ENCODE results near the gene APOBEC3H. TPM values are rescaled to one million over a fixed set of nuclear protein-coding genes. Genes with fewer than 3 reads are reported as not detected.
A peak's percentile ranks its signal among the peaks of the same experiment; 100 is the strongest.
"Not testable (repeated sequence)": the region's sequence is repeated elsewhere in the genome, so short reads cannot be mapped to it uniquely, and the experiment has no call there.

The APOBEC3H gene
- total RNA-seq, 2 donors from 2014 or later = 6.2 to 6.9 TPM

- ATAC-seq; DNase-seq (ENCODE audit: low spot score); H3K27me3 Mint-ChIP-seq: not testable (repeated sequence)
Measured at GRCh38 chr22:39076155-39077025, 20.7 kb upstream of the APOBEC3H start.

GRCh38 chr22:39077026-39077840 is 19.8 kb upstream of the APOBEC3H start, which contains the start of gene APOBEC3G:
TSS of gene APOBEC3G (plus strand) at chr22:39077275. CDS start at chr22:39077362, 87 bp downstream.
- peak; percentile 88 for DNase-seq (ENCODE audit: low spot score)
- H3K27me3 Mint-ChIP-seq, H3K9me3 Mint-ChIP-seq: not testable (repeated sequence)
- Mint-ChIP-seq H3K27ac (peak within 1 kb of the TSS; percentile 96 to 98), H3K36me3 (peaks cover 10% of the 10 kb centered on the region), H3K4me1 (ENCODE audit: low read depth in 2 of 2) (peaks cover 35 to 42% of the 10 kb centered on the region in 2 donors), H3K4me3 (peak within 1 kb of the TSS; percentile 89)
- ATAC-seq = peak; percentile 97

More at GRCh38 chr22:39076155-39077025, 20.7 kb upstream of the APOBEC3H start:
- Mint-ChIP-seq H3K27ac (peak overlapping the region; percentile 96 to 98), H3K36me3 (peaks cover 10% of the 10 kb centered on the region), H3K4me3 (peak overlapping the region; percentile 78), H3K4me1 (ENCODE audit: low read depth in 2 of 2) (peaks cover 27 to 34% of the 10 kb centered on the region in 2 donors)
- H3K9me3 Mint-ChIP-seq = not testable (repeated sequence)

GRCh38 chr22:39077912-39078311 is 19.1 kb upstream of the APOBEC3H start:
- H3K4me1 Mint-ChIP-seq (ENCODE audit: low read depth in 2 of 2) = peaks cover 40 to 46% of the 10 kb centered on the region in 2 donors

DNA sequence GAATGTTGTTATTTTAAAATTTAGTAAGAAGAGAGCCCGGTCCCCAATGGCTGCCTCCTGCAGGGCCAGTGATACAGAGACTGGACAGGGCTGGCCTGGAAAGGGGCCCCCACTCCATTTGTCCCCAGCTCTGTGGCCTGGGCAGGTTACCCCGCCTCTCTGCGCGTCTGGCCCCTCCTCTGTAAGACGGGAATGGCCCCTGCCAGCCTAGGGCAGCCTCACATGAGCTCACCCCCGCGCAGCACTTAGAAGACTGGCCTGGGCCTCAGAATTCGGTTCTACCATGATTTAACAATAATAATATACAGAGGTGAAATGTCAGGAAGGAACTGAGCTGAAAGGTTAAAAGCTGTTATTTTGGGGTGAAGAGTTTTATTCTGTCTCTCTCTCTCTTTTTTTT is 18.7 kb upstream of the APOBEC3H start:
- ATAC-seq (no peak), DNase-seq (ENCODE audit: low spot score) (no peak)
- peak overlapping the region; percentile 89 for H3K4me3 Mint-ChIP-seq
- H3K27ac Mint-ChIP-seq = peak overlapping the region; percentile 96 to 98
- peaks cover 10% of the 10 kb centered on the region for H3K36me3 Mint-ChIP-seq
- H3K27me3 Mint-ChIP-seq = no peaks in the 10 kb centered on the region
- no peaks in the 10 kb centered on the region for H3K9me3 Mint-ChIP-seq
- peaks cover 44 to 50% of the 10 kb centered on the region in 2 donors for H3K4me1 Mint-ChIP-seq (ENCODE audit: low read depth in 2 of 2)

More at GRCh38 chr22:39077912-39078311, 19.1 kb upstream of the APOBEC3H start:
- H3K27me3 Mint-ChIP-seq; ATAC-seq; DNase-seq (ENCODE audit: low spot score); H3K9me3 Mint-ChIP-seq: not testable (repeated sequence)
- Mint-ChIP-seq H3K4me3 (peak overlapping the region; percentile 89), H3K27ac (peak overlapping the region; percentile 96 to 98), H3K36me3 (peaks cover 10% of the 10 kb centered on the region)

- not testable (repeated sequence) for DNase-seq (ENCODE audit: low spot score); H3K27me3 Mint-ChIP-seq; ATAC-seq; H3K9me3 Mint-ChIP-seq
- peak overlapping the region; percentile 89 for H3K4me3 Mint-ChIP-seq
- H3K27ac Mint-ChIP-seq = peak overlapping the region; percentile 96 to 98
- peaks cover 10% of the 10 kb centered on the region for H3K36me3 Mint-ChIP-seq
- H3K4me1 Mint-ChIP-seq (ENCODE audit: low read depth in 2 of 2) = peaks cover 46 to 50% of the 10 kb centered on the region in 2 donors
Measured at GRCh38 chr22:39079054-39079637, 17.9 kb upstream of the APOBEC3H start.

- Mint-ChIP-seq H3K9me3 (no peaks in the 10 kb centered on the region), H3K27me3 (no peaks in the 10 kb centered on the region), H3K4me1 (ENCODE audit: low read depth in 2 of 2) (peaks cover 46 to 50% of the 10 kb centered on the region in 2 donors), H3K27ac (peak overlapping the region; percentile 96 to 98), H3K4me3 (peak overlapping the region; percentile 89), H3K36me3 (peaks cover 10% of the 10 kb centered on the region)
- ATAC-seq (no peak), DNase-seq (ENCODE audit: low spot score) (no peak)
Measured at GRCh38 chr22:39080052-39080762, 16.8 kb upstream of the APOBEC3H start.

DNA sequence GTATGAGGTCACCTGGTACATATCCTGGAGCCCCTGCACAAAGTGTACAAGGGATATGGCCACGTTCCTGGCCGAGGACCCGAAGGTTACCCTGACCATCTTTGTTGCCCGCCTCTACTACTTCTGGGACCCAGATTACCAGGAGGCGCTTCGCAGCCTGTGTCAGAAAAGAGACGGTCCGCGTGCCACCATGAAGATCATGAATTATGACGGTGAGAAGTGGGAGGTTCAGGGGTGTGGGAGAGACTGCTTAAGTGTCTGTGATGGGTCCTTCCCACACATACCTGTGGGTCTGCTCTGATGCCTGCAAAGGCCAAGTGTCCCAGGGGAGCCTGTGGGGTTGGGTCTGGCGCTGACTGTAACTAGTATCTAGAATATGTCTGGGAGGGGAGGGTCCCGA is 16.0 kb upstream of the APOBEC3H start:
- Mint-ChIP-seq H3K27ac (peak overlapping the region; percentile 96 to 98), H3K36me3 (peaks cover 10% of the 10 kb centered on the region), H3K27me3 (no peaks in the 10 kb centered on the region), H3K4me3 (peak overlapping the region; percentile 89), H3K9me3 (no peaks in the 10 kb centered on the region), H3K4me1 (ENCODE audit: low read depth in 2 of 2) (peaks cover 51 to 52% of the 10 kb centered on the region in 2 donors)
- DNase-seq (ENCODE audit: low spot score) = no peak
- ATAC-seq = no peak

DNA sequence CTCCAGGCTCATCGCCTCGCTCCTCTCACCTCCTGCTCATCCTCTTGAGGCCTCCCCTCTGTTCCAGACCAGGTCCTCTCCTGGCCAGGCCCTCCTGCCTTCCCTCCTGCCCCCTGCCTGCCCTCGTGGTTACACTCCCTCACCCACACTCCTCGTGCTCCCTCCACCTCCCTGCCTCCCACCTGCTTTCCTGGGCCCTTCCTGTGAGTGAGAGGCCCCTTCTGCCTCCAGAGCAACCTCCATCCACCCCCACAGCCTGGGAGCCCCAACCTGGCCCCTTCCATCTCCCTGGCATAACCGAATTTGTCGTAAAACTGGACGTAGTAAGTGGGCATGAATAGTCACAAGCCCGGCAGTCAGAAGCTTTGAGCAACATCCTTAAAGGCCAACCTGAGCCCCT is 15.4 kb upstream of the APOBEC3H start:
- Mint-ChIP-seq H3K36me3 (peaks cover 16% of the 10 kb centered on the region), H3K27ac (peak overlapping the region; percentile 96 to 98), H3K4me3 (peak overlapping the region; percentile 89), H3K4me1 (ENCODE audit: low read depth in 2 of 2) (peaks cover 50 to 57% of the 10 kb centered on the region in 2 donors), H3K9me3 (no peaks in the 10 kb centered on the region), H3K27me3 (no peaks in the 10 kb centered on the region)
- ATAC-seq (no peak), DNase-seq (ENCODE audit: low spot score) (no peak)

DNA sequence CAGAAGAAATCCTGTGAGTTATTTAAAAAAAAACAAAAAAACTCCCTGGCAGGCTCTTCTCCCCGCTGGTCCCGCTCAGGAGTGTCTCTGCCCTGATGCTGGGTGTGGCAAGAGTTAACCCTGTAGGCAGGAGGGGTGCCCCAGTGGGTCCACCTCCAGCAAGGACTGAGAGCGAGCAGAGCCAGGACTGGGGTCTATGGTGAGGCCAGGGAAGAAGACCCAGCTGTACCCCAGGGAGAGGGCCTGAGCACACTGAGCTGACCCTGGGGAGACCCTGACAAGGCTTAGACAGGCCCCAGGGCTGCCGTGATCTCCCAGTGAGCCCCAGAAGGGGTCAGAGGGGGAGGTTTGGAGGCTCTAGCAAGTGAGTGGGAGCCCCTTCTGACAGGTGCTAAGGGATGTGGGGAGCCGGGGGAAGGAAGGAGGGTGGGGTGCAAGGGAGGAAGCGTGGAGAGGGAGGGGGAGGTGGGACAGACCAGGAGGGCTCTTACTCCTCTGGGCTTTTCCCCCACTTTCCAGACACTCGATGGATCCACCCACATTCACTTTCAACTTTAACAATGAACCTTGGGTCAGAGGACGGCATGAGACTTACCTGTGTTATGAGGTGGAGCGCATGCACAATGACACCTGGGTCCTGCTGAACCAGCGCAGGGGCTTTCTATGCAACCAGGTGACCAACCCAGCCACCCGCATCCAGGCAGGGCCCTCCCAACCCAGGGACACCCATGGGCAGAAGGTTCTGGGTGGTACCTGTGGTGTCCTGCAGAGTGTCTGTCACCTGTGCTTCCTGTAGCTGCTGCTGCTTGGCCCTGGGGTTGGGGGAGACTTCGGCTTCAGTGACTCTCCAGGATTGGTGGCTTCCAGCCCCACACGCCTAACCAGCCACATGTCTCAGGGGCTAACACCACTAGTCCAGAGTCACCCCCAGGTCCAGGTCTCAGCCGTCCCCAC is 13.6 kb upstream of the APOBEC3H start:
- Mint-ChIP-seq H3K27ac (peak overlapping the region; percentile 96 to 98), H3K27me3 (no peaks in the 10 kb centered on the region), H3K9me3 (no peaks in the 10 kb centered on the region), H3K4me3 (peak overlapping the region; percentile 25), H3K4me1 (ENCODE audit: low read depth in 2 of 2) (peaks cover 60 to 64% of the 10 kb centered on the region in 2 donors), H3K36me3 (peaks cover 9% of the 10 kb centered on the region)
- ATAC-seq = peak in 1 of 2 donors; percentile 24
- DNase-seq (ENCODE audit: low spot score) = no peak

- no peak for ATAC-seq
- H3K36me3 Mint-ChIP-seq = peaks cover 9% of the 10 kb centered on the region
Measured at GRCh38 chr22:39084666-39085065, 12.4 kb upstream of the APOBEC3H start.

GRCh38 chr22:39087098-39087497 is 9.9 kb upstream of the APOBEC3H start:
- ATAC-seq (no peak), DNase-seq (ENCODE audit: low spot score) (no peak)
- no peaks in the 10 kb centered on the region for H3K9me3 Mint-ChIP-seq
- peaks cover 5% of the 10 kb centered on the region for H3K36me3 Mint-ChIP-seq
- no peak overlapping the region for H3K4me3 Mint-ChIP-seq
- H3K27ac Mint-ChIP-seq = peak overlapping the region; percentile 95 to 98
- H3K4me1 Mint-ChIP-seq (ENCODE audit: low read depth in 2 of 2) = peaks cover 71 to 72% of the 10 kb centered on the region in 2 donors
- H3K27me3 Mint-ChIP-seq = no peaks in the 10 kb centered on the region

More at GRCh38 chr22:39084666-39085065, 12.4 kb upstream of the APOBEC3H start:
- Mint-ChIP-seq H3K9me3 (no peaks in the 10 kb centered on the region), H3K4me1 (ENCODE audit: low read depth in 2 of 2) (peaks cover 71 to 72% of the 10 kb centered on the region in 2 donors), H3K4me3 (no peak overlapping the region), H3K27ac (peak overlapping the region; percentile 96 to 98), H3K27me3 (no peaks in the 10 kb centered on the region)
- no peak for DNase-seq (ENCODE audit: low spot score)
